HG03064 (cell line): ENCODE data around the gene AIM2.
"Not testable (repeated sequence)": the region's sequence is repeated elsewhere in the genome, so short reads cannot be mapped to it uniquely, and the experiment has no call there.

ENCODE experiments used
- ATAC-seq: cut with Tn5 transposase; IDR thresholded peaks from one replicate; pipeline ENCODE4 v1.9.1; 2021; ENCODE audit warnings: low read depth; ENCODE audit not compliant: unreplicated experiment

Gene AIM2

DNA sequence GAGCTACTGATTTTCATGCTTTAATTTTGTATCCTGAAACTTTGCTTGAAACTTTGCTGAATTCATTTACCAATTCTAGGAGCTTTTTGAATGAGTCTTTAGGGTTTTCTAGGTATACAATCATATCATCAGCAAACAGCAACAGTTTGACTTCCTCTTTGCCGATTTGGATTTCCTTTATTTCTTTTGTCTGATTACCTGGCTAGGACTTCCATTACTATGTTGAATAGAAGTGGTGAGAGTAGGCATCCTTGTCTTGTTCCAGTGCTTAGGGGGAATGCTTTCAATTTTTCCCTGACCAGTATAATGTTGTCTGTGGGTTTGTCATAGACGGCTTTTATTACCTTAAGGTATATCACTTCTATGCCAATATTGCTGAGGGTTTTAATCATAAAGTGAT, 49.7 kb downstream of the AIM2 start:
- ATAC-seq, result not testable (repeated sequence)

- no peak for ATAC-seq
Observed at GRCh38 chr1:159025043-159025442, 51.5 kb downstream of the AIM2 start.

GRCh38 chr1:159023723-159024122, 52.8 kb downstream of the AIM2 start:
- no peak for ATAC-seq

GRCh38 chr1:159015440-159015909, 61.1 kb downstream of the AIM2 start:
- peak; percentile 92 for ATAC-seq

DNA sequence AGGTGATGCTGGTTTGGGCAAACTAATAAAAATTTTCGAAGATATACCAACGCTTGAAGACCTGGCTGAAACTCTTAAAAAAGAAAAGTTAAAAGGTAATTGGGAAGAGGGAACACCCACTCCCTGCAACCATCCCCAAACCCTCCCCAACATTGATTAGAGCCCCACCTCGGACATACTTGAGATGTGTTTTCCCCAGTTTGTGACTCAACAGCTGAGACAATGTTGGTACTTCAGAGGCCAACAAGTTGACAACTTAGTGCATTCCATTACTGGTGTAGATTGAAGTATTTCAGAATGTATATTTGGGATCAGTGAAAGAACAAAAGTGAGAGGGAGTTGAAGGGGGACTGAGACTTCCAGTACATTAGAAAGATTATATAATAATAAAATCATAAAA, 61.7 kb downstream of the AIM2 start:
- no peak for ATAC-seq

- no peak for ATAC-seq
Observed at GRCh38 chr1:159014003-159014571, 62.5 kb downstream of the AIM2 start.

DNA sequence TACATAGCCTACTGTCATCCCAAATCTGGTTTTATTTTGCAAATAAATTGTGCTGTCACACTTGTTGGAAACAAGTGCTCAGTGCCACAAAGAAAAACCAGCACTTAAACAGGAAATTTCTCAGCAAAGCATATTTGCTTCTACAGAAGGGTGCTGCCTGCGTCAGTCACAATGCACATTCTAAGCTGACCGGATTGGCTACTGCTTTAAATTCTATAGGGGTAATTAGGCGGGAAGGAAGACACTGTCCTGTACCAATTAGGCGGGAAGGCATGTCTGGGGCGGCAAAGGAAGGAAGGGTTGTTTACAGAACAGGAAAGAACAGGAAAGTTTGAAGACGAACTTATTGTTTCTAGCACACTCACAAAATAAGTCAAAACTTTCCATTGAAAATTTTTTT, 64.1 kb downstream of the AIM2 start:
- ATAC-seq, result no peak
